Stimulated activated CD8-positive, alpha-beta memory T cell treated with anti-CD3 and anti-CD28 coated beads, Interleukin-4, amount 100 ng/mL, for 1 hour (primary cell): ENCODE data around the gene RASL11A.
A peak's percentile ranks its signal among the peaks of the same experiment; 100 is the strongest.
"Not testable (repeated sequence)": the region's sequence is repeated elsewhere in the genome, so short reads cannot be mapped to it uniquely, and the experiment has no call there.

ENCODE experiments used
- DNase-seq, 2 donors: peaks; one replicate each; pipeline ENCODE4 v3.0.0-alpha.2; 2020; ENCODE audit warnings: low read depth in 2 of 2, low spot score in 1 of 2

RASL11A gene

GRCh38 chr13:27270594-27271520 lies at the start of gene RASL11A:
RASL11A (plus strand) TSS chr13:27270830; CDS start chr13:27270945, 115 bp downstream.
- DNase-seq, result peak; percentile 33 to 49

- not testable (repeated sequence) for DNase-seq
Observed at GRCh38 chr13:27222100-27222499, 48.5 kb upstream of the RASL11A start.

- DNase-seq, result no peak
Observed at GRCh38 chr13:27226991-27227390, 43.6 kb upstream of the RASL11A start.

GRCh38 chr13:27228131-27228530 lies 42.5 kb upstream of the RASL11A start:
- no peak for DNase-seq

GRCh38 chr13:27229642-27230041 lies 41.0 kb upstream of the RASL11A start:
- no peak for DNase-seq

- DNase-seq, result no peak
Observed at GRCh38 chr13:27233964-27234363, 36.7 kb upstream of the RASL11A start.

GRCh38 chr13:27236478-27236877 lies 34.2 kb upstream of the RASL11A start:
- DNase-seq, result no peak

- no peak for DNase-seq
Observed at GRCh38 chr13:27242702-27243101, 27.9 kb upstream of the RASL11A start.

GRCh38 chr13:27245610-27246009 lies 25.0 kb upstream of the RASL11A start:
- DNase-seq, result no peak

GRCh38 chr13:27250833-27251165 lies 19.8 kb upstream of the RASL11A start:
- no peak for DNase-seq

GRCh38 chr13:27251166-27252091 lies 19.2 kb upstream of the RASL11A start, which contains the start of gene RPL21:
RPL21 (plus strand) TSS chr13:27251558; CDS start chr13:27253777, 2,219 bp downstream.
- peak; percentile 75 to 84 for DNase-seq

- no peak for DNase-seq
Observed at GRCh38 chr13:27252467-27252866, 18.2 kb upstream of the RASL11A start.

GRCh38 chr13:27257233-27257568 lies 13.4 kb upstream of the RASL11A start:
- DNase-seq, result no peak

- DNase-seq, result no peak
Observed at GRCh38 chr13:27257648-27258253, 12.9 kb upstream of the RASL11A start.

GRCh38 chr13:27258637-27259386 lies 11.8 kb upstream of the RASL11A start:
- no peak for DNase-seq

- no peak for DNase-seq
Observed at GRCh38 chr13:27259831-27260230, 10.8 kb upstream of the RASL11A start.

- DNase-seq, result no peak
Observed at GRCh38 chr13:27261396-27261795, 9.2 kb upstream of the RASL11A start.

- DNase-seq, result no peak
Observed at GRCh38 chr13:27263438-27263837, 7.2 kb upstream of the RASL11A start.

- DNase-seq, result no peak
Observed at GRCh38 chr13:27264181-27264580, 6.4 kb upstream of the RASL11A start.

- no peak for DNase-seq
Observed at GRCh38 chr13:27264648-27265047, 6.0 kb upstream of the RASL11A start.

GRCh38 chr13:27266917-27267316 lies 3.7 kb upstream of the RASL11A start:
- DNase-seq, result no peak
